HepG2 (cell line): ENCODE measurements around the gene ADAMTSL4. TPM values are rescaled to one million over a fixed set of nuclear protein-coding genes. Genes with fewer than 3 reads are reported as not detected.

Source experiments
- ARNT2 ChIP-seq: sonication (generic); formaldehyde crosslinking; IDR thresholded peaks from 2 replicates; pipeline ENCODE4 v1.8.0; 2022; ENCODE audit warnings: mild to moderate bottlenecking, low read depth, missing genetic modification reagents, moderate library complexity
- IKZF4 ChIP-seq: sonication (generic); formaldehyde crosslinking; IDR thresholded peaks from 2 replicates; pipeline ENCODE4 v1.5.1; 2020; ENCODE audit warnings: borderline replicate concordance, mild to moderate bottlenecking, low read depth, missing genetic modification reagents; ENCODE audit errors: not compliant biosample characterization
- JDP2 ChIP-seq: sonication (generic); formaldehyde crosslinking; IDR thresholded peaks from 2 replicates; pipeline ENCODE4 v1.8.1; 2022; ENCODE audit warnings: missing genetic modification reagents, borderline replicate concordance
- MED13 ChIP-seq: sonication (generic); formaldehyde crosslinking; IDR thresholded peaks from 2 replicates; pipeline ENCODE4 v1.5.0; 2020; ENCODE audit warnings: missing genetic modification reagents
- PTBP1 ChIP-seq: fragments of 200-400 bp; formaldehyde crosslinking; IDR thresholded peaks from 2 replicates; pipeline ENCODE4 v1.6.1; 2018; ENCODE audit warnings: low read length, low read depth; ENCODE audit not compliant: poor library complexity, severe bottlenecking
- RAD21 ChIP-seq: fragments of 450-650 bp; formaldehyde crosslinking; IDR thresholded peaks from 2 replicates; pipeline ENCODE4 v1.5.0; 2020; ENCODE audit warnings: mild to moderate bottlenecking
- RNF2 ChIP-seq: fragments of 450-650 bp; conservative IDR thresholded peaks from 2 replicates; pipeline ENCODE4 v1.6.1; 2016; ENCODE audit warnings: low read depth
- THAP11 ChIP-seq: IDR thresholded peaks from 2 replicates; pipeline ENCODE4 v1.6.1; 2016; ENCODE audit warnings: missing biosample characterization, missing genetic modification reagents
- ZNF143 ChIP-seq: sonication (generic); formaldehyde crosslinking; IDR thresholded peaks from 2 replicates; pipeline ENCODE4 v1.4.0; 2020; ENCODE audit warnings: missing genetic modification reagents
- ZNF530 ChIP-seq: sonication (generic); formaldehyde crosslinking; IDR thresholded peaks from 2 replicates; pipeline ENCODE4 v1.5.0; 2020; ENCODE audit warnings: low read depth, mild to moderate bottlenecking, missing genetic modification reagents
- polyA plus RNA-seq, 8 experiments: library from polyadenylated mRNA; depleted of rRNA in 3 of 8; stranded (reverse) in 7 of 8; unstranded in 1 of 8; fragments of >200 nt; fragmentation: Illumina TruSeq in 4 of 8; extraction: Trizol in 4 of 8; gene quantifications; 2 replicates each; pipeline versions ENCODE4 v1.2.1 to v1.2.3, GENCODE V29; 2011 to 2016; ENCODE audit warnings: low read depth in 4 of 8, missing spikeins in 1 of 8, mixed read lengths in 1 of 8; ENCODE audit not compliant: insufficient read depth in 1 of 8
- total RNA-seq, 5 experiments: library from RNA; depleted of rRNA; stranded (reverse); fragments of >200 nt; fragmentation: Illumina TruSeq; extraction: Trizol; gene quantifications; 2 replicates each; pipeline ENCODE4 v1.2.3, GENCODE V29; 2016; ENCODE audit warnings: low read depth in 1 of 5
- TF ChIP-seq, protein P1 (sequence below): conservative IDR thresholded peaks from 2 replicates; pipeline ENCODE4 v1.6.1; 2018; ENCODE audit warnings: missing genetic modification reagents
- TF ChIP-seq, protein P2 (sequence below): sonication (generic); formaldehyde crosslinking; IDR thresholded peaks from 2 replicates; pipeline ENCODE4 v1.5.1; 2020; ENCODE audit warnings: missing genetic modification reagents, mild to moderate bottlenecking, borderline replicate concordance
- TF ChIP-seq, protein P3 (sequence below): sonication (generic); formaldehyde crosslinking; IDR thresholded peaks from 2 replicates; pipeline ENCODE4 v1.8.1; 2022; ENCODE audit warnings: low read depth, mild to moderate bottlenecking, missing genetic modification reagents

The ADAMTSL4 gene
- total and polyA plus RNA-seq, 2 of the 13 experiments (the other 11 are each of a cell fraction or from before 2014, with no cell fraction given), result 3.9 to 16.4 TPM

DNA sequence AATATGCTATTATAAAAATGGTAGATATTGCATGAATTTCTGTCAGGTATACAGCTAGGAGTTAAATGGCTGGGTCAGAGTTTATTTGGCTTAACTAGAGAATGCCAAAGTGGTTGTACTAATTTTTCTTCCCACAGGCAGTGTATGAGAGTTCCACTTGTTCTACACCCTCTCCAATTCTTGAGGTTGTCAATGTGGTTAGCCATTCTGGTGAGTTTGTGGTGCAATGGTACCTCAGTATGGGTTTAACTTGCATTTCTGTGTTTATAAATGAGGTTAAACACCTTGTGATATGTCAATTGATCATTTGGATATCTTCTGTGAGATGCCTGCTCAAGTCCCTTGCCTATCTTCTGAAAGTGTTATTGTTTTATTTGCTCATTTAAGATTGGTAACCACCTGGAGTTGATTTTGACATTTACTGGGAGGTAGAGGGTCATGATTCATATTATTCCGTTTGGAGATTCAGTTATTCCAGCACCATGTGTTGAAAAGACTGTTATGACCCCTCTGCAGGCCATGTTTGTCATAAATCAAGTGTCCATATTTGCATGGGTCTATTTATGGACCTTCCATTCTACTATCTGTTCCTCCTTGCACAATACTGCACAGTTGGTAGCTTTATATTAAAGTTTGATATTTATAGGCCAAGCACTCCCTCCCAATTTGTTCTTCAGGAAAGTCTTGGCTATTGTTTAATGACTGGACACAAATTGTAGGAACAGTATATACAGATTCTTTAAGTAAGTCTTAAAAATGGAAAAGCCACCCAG is 27.8 kb upstream of the ADAMTSL4 start (continued):
- TF ChIP-seq, protein P1, sequence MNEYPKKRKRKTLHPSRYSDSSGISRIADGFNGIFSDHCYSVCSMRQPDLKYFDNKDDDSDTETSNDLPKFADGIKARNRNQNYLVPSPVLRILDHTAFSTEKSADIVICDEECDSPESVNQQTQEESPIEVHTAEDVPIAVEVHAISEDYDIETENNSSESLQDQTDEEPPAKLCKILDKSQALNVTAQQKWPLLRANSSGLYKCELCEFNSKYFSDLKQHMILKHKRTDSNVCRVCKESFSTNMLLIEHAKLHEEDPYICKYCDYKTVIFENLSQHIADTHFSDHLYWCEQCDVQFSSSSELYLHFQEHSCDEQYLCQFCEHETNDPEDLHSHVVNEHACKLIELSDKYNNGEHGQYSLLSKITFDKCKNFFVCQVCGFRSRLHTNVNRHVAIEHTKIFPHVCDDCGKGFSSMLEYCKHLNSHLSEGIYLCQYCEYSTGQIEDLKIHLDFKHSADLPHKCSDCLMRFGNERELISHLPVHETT, result no peak
- TF ChIP-seq RNF2 (no peak), PTBP1 (no peak), IKZF4 (CRISPR knock-in tag) (no peak), ZNF530 (CRISPR knock-in tag) (no peak), ARNT2 (CRISPR knock-in tag) (no peak), ZNF143 (no peak), JDP2 (CRISPR knock-in tag) (no peak), MED13 (CRISPR knock-in tag) (no peak), THAP11 (CRISPR knock-in tag) (no peak), RAD21 (no peak)
- TF ChIP-seq, protein P2, sequence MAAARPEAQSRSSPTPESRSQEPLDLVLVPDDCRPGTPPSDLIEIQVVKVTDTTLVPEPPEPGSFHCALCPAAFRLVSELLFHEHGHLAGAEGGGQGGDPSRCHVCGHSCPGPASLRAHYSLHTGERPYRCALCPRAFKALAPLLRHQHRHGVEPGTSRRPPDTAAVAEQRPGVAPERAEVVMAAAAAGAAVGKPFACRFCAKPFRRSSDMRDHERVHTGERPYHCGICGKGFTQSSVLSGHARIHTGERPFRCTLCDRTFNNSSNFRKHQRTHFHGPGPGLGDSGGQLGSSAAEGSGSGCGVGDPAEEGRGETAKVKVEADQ (CRISPR knock-in tag), result no peak
- TF ChIP-seq, protein P3, sequence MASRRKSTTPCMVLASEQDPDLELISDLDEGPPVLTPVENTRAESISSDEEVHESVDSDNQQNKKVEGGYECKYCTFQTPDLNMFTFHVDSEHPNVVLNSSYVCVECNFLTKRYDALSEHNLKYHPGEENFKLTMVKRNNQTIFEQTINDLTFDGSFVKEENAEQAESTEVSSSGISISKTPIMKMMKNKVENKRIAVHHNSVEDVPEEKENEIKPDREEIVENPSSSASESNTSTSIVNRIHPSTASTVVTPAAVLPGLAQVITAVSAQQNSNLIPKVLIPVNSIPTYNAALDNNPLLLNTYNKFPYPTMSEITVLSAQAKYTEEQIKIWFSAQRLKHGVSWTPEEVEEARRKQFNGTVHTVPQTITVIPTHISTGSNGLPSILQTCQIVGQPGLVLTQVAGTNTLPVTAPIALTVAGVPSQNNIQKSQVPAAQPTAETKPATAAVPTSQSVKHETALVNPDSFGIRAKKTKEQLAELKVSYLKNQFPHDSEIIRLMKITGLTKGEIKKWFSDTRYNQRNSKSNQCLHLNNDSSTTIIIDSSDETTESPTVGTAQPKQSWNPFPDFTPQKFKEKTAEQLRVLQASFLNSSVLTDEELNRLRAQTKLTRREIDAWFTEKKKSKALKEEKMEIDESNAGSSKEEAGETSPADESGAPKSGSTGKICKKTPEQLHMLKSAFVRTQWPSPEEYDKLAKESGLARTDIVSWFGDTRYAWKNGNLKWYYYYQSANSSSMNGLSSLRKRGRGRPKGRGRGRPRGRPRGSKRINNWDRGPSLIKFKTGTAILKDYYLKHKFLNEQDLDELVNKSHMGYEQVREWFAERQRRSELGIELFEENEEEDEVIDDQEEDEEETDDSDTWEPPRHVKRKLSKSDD (CRISPR knock-in tag), result no peak
- TF ChIP-seq, all 625 proteins: peak for 0
